NCI-H2029 treated with DMSO at 0.1 percent for 48 hours (cell line): ENCODE data around the gene DSC3.

Experiments used
- DNase-seq: peaks from one replicate; lab custom pipeline; 2025; lab: John Stamatoyannopoulos, UW

Gene DSC3

DNA sequence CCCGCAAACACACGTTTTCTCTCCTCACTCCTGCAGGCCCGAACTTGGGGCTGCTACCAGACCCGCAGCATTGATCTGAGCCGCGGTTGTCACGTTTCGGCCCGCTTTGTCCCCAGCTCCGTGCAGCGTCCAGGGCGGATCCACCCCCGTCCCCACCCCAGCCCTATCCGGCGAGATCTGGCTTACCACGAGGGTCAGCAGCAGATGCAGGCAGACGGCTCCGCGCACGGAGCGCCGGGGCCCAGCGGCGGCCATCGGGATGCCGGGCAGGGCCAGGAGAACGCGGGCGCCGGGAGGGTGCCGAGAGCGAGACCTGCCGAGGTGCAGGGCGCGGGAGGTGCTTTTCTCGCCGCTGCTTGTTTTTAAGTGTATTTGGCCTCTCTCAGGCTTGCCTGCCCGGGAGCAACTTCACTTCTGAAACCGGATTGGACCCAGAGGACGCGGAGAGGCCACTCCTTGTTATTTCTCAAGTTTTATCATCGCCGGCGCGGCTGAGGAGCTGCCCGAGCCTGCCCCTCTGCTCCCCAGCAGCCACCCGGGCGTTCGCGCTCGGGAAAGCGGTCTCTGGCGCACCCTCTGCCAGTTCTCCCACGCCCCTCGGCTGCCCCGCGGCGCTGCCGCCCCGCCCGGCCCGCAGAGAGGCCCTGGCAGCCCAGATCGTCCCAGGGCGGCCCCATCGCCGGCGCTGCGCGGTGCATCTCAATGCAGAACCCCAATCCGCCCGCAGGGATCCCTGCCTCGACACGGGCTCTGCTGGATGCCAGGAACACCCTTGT is at the start of gene DSC3:
Gene DSC3 (minus strand): TSS at position 337 of the 776 bp plus-strand sequence. CDS start 82 bp downstream, at position 255.
- DNase-seq: no peak

DNA sequence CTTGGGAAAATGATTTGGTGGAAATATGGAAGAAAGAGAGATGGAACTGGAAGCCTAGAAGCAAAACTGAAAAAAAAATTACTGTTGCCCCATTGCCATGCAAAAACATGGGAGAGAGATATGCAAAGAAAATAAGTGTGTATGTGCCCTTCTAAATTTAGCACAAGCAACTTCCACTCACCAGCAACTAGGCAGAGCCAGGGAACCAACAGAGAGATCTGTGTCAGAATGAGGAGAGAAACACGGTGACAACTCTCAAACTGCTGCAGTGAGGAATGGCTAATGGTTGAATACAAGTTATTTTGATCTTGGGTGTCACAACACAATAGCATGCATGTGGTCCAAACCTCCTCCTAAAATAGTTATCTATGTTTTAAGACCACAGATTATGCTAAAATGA is 48.8 kb upstream of the DSC3 start:
- DNase-seq: no peak

DNA sequence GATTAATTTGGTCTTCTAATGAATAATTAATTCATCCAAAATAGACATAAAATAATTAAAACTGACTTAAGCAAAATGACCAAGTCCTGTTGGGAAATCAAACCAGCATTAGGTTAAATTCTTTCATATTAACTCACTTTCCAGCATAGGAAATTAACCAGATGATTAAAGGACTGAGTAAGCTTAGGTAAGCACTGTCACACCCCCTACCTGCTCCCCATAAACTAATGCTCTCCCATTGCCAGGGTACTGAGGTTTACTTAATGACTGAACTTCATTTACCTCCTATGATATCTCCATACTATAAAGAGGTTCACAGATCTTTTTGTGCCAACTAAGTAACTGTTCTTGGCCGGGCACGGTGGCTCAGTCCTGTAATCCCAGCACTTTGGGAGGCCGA is 46.0 kb upstream of the DSC3 start:
- DNase-seq: no peak

DNA sequence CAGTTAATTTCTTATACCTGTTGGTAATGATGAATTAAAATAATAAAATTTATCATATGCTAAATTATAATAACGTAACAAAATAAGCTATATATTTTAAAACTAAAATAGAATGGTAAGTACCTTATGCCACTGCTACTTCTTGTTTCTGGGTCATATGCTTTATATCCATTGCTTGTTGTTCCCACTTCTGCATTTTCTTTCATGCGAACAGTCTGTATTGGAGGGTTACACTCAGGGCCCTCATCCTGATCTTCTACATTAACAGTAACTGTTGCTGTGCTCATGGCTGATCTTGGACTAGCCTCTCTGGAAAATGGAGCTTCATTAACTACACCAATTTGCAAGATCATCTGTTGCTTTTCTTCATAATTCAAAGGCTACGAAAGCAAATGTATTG is 37.4 kb upstream of the DSC3 start:
- DNase-seq: no peak

DNA sequence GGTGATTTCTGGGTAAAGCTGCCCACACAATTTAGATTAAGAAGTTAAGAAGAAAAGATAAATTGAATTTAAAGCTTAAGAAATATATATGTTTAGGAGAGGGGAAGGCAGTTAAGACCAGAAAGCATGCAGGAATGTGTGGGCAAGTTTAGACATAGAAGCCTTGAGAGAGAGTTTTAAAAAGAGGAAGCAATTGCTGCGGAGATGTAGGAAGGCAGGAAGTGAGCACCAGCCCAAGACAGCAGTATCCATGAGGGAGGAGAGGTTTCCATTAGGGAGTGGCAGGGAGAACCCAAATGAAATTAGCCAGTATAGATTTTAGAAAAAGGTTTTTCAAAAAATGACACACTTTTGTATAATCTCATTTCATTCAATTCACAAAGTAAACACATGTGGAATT is 35.3 kb upstream of the DSC3 start:
- DNase-seq: no peak

DNA sequence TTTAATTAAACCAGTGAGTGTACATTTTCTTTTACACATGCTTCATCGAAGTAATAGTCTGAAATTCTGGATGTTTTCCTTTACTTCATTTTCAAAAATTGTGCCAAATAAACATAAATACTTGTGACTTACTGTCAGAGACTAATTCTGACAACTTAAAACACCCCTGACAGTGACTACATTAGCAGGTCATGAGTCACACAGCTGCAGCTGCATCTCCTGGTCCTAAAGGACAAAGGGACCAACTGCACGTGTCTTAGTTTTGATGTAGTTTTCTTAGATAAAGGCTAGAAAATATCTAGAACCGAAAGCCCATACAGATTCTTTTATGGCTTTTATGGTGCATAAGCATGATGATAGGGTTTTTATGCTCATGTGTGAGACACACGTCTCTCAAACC is 29.6 kb upstream of the DSC3 start:
- no peak for DNase-seq

DNA sequence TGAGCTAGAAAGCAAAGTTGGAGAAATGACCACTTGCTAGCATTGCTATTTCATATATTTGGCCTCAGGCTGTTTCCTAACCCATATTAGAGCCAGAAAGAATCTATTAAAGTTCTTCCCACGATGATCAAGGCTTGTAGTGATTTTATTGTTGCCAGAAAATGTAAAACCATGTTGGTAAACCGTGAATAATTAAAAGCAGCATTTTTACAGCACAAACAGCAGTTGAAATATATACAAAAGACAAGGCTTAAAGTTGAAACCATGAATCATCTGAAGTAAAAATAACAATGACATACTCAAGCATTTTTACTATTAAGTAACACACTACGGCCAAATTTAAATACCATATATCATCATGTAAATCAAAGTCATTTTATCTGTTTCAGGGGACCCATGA is 27.7 kb upstream of the DSC3 start:
- no peak for DNase-seq

DNA sequence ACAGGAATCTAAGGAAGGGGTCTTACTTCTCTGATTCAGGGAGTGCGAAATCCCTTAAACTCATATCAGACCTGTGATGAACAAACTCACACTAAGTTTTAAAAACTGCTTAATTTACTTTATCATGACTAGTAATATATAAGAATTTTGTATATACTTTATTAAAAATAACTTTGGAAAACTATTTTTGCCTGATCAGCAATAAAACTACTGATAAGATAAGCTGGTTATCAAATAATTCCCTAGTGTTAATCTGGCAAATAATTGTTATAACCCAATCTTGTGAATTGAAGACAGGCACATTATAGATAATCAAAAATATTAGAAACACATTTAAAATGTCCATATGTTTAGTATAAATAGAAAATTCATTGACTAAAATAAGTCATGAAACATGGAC is 23.7 kb upstream of the DSC3 start:
- DNase-seq: no peak

DNA sequence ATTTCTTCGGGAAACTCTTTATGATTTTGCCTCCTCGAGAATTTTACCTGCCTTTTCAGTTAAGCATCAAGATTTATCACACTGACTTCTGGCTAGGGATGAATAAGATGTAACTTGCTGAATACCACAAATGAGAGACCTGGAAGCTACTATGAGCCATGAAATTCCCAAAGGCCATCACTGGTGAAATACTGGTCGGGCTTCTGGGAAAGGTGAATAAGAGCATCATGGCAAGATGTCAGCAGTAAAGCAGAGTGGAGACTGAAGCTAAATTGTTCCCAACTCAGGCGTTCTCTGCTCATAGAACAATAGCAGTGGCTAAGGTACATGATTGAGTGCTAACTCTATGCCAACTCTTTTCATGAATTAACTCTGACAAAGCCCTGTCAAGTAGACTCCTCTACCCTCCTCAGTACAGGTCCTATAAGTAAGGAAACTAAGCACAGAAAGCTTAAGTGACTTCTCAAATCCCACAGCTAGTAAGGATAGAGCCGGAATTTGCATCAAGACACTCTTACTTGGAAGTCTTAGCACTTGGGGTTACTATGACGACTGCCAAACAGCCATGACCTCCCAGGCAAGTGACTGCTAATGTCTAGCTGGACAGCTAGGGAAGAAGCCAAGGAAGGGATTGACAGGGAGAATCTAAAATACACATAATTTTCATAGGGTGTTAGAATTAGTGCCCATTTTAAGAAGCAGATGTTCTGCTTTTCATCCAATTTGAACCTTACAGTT is 22.7 kb upstream of the DSC3 start:
- no peak for DNase-seq

DNA sequence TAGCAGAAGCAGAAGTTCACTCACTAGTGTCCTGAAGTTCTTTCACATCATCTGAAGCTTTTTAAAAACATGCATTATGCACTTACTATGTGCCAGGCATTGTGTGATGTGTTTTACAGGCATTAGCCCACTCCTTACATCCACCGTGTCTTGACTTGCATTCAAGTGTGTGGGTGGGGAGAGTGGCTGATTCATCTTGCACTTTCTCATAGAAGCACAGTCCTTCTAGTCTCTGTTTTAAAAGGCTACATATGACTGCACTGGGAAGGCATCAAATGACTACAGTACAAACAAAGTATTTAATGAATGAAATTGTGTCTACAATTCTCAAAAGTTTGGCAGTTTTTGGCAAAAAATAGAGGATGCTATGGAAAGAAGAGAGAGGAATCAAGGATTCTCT is 21.6 kb upstream of the DSC3 start:
- no peak for DNase-seq

DNA sequence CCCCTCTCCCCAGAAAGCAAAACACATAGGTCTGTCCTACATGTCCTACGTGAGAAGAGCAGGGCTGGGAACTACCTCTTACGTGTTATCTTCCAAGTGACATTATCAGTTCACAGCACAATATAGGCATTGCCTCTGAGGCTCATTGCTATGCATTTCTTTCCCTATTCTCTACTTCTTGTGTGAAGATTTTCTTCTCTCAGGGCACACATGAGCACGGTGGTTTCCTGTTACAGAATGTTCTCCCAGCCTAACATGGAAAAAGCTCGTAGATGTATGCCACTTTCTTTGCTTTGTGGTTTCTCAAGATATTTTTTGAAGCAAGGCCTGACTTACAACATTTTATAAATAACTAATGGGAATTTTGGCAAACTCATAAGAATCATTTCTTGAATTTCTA is 19.4 kb upstream of the DSC3 start:
- DNase-seq: no peak

DNA sequence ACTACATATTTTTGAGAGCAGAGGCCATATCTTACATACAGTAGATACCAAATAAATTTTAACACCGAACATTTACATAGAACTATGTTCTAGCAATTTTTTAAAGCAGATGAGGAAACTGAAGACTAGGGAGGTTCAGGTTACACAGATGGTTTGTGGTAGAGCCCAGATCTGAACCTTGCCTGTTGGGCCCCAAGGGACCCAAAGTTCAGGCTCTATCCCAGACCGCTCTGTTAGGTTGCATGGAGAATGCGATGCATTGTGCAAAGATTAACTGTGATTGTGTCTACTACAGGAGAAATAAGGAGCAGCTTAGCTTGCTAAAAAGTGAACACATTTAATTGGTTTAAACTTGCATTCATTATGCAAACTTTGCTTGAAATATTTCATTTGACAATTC is 16.4 kb upstream of the DSC3 start:
- DNase-seq: no peak

DNA sequence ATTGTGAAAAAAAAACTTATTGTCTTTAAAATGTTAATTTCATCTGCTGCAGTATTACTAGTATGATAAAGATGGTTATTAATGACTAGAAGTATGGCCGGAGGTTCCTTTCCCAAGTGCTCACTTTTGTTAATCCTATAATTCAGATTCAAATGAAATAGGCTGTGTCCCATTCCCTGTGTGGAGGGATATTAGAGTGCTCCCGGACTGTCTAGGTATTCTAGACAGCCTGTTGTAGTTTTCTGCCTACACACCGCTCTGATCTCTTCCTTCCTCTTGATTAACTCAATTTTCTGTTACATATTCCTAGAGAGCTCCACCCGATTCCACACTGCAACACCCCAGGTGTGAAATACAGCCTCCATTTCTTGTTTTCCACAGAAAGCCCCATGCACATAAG is 15.4 kb upstream of the DSC3 start:
- no peak for DNase-seq

DNA sequence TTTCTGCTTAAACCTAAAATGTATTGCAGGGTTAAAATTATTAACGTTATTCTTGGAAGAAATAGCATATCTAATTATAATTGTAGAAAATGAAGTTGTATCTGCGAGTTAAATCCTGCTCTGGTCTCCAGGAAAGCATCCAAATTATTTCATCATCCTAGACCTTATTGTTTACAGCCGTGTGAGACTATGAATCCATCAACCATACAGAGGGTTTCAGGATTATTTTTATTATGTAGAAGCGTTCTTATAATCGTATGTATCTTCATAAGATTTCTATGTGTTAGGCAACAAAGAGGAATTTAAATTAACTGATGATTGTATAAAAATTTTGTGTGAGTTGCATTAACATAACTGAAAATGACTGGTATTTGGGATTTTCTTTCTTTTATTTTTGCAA is 14.5 kb upstream of the DSC3 start:
- DNase-seq: no peak

DNA sequence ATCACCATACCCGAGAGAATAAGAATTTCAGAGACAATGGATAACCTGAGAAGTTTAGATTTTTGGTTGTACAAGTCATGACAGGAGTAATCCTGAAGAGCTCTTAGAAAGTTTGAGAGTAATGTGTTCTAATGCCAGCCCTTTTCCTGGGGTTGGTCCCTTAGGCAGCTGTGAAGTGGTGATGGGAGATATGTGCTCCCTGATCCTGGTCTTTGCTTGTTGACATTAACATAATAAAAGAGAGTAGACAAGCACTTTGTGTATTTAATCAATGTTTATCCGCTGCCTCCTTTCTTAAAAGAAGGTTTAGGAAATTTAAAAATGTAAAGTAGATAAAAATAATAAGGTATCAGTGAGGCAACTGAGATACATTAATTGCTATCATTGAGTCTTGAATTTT is 13.8 kb upstream of the DSC3 start:
- no peak for DNase-seq

DNA sequence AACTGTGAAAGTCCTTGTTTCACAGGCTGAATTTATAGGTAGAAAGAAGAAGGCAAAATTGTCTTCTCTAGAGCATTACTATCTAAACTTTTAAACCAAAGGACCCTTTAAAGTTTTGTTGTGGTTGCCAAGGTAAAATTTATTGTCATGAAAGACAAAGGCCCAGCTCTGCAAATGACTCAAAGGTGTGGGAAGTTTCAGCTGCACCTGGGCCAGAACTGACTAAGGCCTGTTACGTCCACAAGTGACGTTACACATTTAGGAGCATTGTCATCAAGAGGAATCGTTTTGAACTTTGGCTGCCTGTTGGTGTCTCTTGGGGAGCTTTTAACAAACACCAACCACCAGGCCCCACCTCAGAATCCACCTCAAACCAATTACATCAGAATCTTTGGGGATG is 8.1 kb upstream of the DSC3 start:
- DNase-seq: no peak

DNA sequence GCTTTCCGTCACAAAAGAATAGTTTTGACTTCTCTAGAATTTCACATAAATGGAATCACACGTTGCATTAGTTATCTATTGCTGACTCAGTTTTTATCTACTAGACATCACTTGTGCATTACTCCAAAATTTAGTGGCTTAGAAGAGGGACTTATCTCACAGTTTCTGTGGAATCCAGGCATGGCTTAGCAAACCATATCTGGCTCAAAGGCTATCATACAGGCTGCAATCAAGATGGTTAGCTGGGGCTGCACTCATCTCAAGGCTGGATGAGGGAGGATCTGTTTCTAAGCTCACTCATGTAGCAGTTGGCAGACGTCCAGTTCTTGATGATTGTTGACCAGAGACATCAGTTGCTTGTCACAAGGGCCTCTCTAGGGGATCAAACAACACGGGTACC is 6.6 kb upstream of the DSC3 start:
- DNase-seq: peak; percentile 10

DNA sequence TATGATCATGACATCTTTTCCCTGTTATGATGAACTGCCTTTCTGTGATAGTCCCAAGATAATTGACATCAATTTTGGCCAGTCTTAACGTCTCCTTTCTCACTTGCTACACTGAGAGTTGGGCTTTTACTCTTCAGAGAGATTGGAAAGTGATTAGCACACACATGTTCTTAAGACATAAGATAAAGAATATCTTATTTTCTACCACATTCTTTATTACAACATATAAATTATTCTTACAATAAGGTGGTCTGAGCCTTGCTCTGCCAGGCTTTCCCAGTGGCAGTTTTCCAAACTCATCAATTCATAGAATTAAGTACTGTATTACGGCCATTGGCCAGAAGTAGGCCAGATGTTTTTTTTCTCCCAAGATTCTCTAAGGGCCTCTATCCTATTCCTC is 5.7 kb upstream of the DSC3 start:
- DNase-seq: no peak

DNA sequence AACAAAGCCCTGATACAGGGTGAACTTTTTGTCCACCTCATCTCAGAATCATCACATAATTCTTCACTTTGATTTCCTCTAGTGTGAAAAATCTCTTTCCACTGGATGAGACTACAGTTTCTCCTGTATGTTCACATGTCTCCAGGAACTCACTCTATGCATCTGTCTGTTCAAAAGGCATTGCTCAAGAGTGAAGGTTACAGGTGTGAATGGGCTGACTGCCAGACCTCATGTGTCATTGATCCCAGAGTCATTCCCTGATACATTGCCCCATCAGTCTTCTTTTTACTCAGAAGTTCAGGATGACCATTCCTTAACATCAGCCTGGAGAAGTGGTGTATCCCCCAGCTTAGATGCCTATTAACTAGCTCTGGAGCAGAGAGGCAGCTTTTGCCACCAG is 4.4 kb upstream of the DSC3 start:
- DNase-seq: no peak

DNA sequence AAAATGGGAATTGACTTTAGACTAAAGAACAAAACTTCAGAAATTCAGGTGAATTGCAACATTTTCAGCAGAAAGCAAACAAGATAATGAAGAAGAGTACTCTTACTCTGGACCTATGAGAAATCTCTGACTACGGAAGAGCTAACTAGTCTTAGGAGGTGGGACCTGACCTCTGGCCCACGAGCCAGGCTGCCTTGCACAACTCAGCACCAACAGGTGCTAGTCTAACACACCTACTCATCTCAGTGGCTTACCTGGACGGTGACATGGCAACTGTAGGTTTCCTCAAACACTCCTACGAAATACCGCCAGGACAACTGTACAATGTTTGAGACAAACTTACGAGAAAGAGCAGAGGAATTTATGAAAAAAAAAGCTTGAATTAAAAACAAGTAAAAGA is 3.1 kb upstream of the DSC3 start:
- DNase-seq: no peak

DNA sequence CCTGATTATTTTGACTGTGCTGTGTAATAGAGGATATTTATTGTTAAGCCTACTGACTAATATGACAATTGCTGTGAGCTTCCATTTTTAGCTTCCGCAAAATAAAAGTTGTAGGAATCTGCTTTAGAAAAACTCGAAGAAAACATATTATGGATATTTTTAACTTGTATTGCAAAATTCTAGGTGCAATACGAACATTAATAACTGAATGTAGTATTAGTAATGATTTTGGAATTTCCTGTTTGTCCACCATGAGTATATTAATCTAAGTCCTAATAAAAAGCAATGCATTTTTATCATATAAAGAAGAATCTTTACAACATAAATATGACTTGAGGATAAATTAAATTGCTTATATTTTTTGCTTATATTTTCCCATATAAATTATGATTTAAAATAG is 2.4 kb upstream of the DSC3 start:
- DNase-seq: no peak

DNA sequence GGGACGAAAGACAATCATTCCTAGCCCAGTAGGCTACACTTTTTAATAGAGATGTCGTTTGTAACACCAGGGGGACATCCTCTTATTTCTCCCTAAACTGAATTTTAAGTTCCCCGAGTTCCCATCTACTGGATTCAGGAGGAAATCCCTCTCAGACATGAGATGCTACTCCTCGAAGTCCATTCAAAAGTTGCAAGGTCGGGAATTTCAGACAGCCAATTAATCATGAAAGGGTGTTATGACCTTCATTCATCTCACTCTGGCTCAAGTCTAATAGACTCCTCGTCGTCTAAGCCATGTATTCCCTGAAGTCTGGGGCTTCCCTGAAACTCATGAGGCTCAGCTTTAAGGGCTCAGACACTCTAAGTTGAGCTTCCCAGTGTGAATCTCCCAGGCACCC is 1.2 kb upstream of the DSC3 start:
- no peak for DNase-seq

DNA sequence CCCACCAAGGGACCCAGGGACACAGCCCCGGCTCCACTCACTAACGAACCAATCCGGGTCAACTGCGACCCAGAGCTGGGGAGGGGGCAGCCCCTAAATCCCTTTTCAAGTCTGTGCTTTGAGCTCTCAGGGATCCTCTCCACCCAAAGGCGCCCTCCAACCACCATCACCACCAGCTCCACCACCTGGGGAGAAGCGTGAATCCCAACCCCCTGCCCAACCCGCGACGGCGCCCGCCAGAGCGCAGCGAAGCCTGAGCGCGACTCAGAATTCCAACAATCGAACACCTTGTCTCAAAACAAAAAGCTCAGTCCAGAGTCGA is 497 bp downstream of the DSC3 start:
- DNase-seq: no peak
